ENCODE data around the gene STXBP6.

STXBP6 gene

GRCh38 chr14:24978862-24979724 is 70.9 kb downstream of the STXBP6 start:
- no peak for TF ChIP-seq CTCF (conservative IDR thresholded peaks at IDR 0.05; ENCODE audit: low read length)
- H3K4me3 ChIP-seq (ENCODE audit: low read length): no peak overlapping the region
- DNase-seq (ENCODE audit: low read depth): no peak

- no peak for DNase-seq (ENCODE audit: low read depth)
- no peak overlapping the region for H3K4me3 ChIP-seq (ENCODE audit: low read length)
- TF ChIP-seq CTCF (conservative IDR thresholded peaks at IDR 0.05; ENCODE audit: low read length): no peak
Observed at GRCh38 chr14:24976602-24977001, 73.3 kb downstream of the STXBP6 start.

GRCh38 chr14:24975393-24975792 is 74.6 kb downstream of the STXBP6 start:
- no peak for DNase-seq (ENCODE audit: low read depth)
- no peak overlapping the region for H3K4me3 ChIP-seq (ENCODE audit: low read length)
- no peak for TF ChIP-seq CTCF (conservative IDR thresholded peaks at IDR 0.05; ENCODE audit: low read length)

GRCh38 chr14:24974591-24975374 is 75.2 kb downstream of the STXBP6 start:
- no peak for TF ChIP-seq CTCF (conservative IDR thresholded peaks at IDR 0.05; ENCODE audit: low read length)
- H3K4me3 ChIP-seq (ENCODE audit: low read length): no peak overlapping the region
- DNase-seq (ENCODE audit: low read depth): no peak

GRCh38 chr14:24972844-24973243 is 77.1 kb downstream of the STXBP6 start:
- no peak for DNase-seq (ENCODE audit: low read depth)
- H3K4me3 ChIP-seq (ENCODE audit: low read length): no peak overlapping the region
- TF ChIP-seq CTCF (conservative IDR thresholded peaks at IDR 0.05; ENCODE audit: low read length): no peak

GRCh38 chr14:24971255-24971654 is 78.7 kb downstream of the STXBP6 start:
- TF ChIP-seq CTCF (conservative IDR thresholded peaks at IDR 0.05; ENCODE audit: low read length): no peak
- DNase-seq (ENCODE audit: low read depth): peak; percentile 45
- no peak overlapping the region for H3K4me3 ChIP-seq (ENCODE audit: low read length)

Data from AG10803 (cell line).